H1 (cell line): ENCODE results near the gene HADHA. TPM values are rescaled to one million over a fixed set of nuclear protein-coding genes. Genes with fewer than 3 reads are reported as not detected.
A peak's percentile ranks its signal among the peaks of the same experiment; 100 is the strongest.

ENCODE experiments used
- ATF3 ChIP-seq: IDR thresholded peaks from 2 replicates; pipeline ENCODE4 v1.6.1; 2011; ENCODE audit warnings: low read depth, mild to moderate bottlenecking, low read length; ENCODE audit not compliant: insufficient read depth
- BACH1 ChIP-seq: IDR thresholded peaks from 2 replicates; pipeline ENCODE4 v1.6.1; 2012; ENCODE audit warnings: low read length, improper control_type of control experiment
- BCL11A ChIP-seq, 2 experiments: IDR thresholded peaks; one replicate each; pipeline ENCODE4 v1.6.1; 2011; ENCODE audit warnings: low read depth in 2 of 2, low read length in 2 of 2, mild to moderate bottlenecking in 2 of 2
- CBX5 ChIP-seq: fragments of 300-800, 300-1000 bp; sonication (generic); IDR thresholded peaks from 2 replicates; pipeline ENCODE4 v1.7.1; 2016; ENCODE audit warnings: antibody characterized with exemption, low read length, low read depth
- E2F6 ChIP-seq: IDR thresholded peaks from 2 replicates; pipeline ENCODE4 v1.6.1; 2012; ENCODE audit warnings: inconsistent platforms
- EP300 ChIP-seq, 2 experiments: IDR thresholded peaks; 1 replicate in 1 of 2; 2 replicates in 1 of 2; pipeline ENCODE4 v1.6.1; 2011 to 2012; ENCODE audit warnings: low read depth in 2 of 2, low read length in 2 of 2, mild to moderate bottlenecking in 2 of 2, borderline replicate concordance in 1 of 2, inconsistent platforms in 1 of 2, moderate library complexity in 1 of 2
- EZH2 ChIP-seq: fragments of 200-600 bp; sonication (generic); IDR thresholded peaks from 2 replicates; pipeline ENCODE4 v1.7.1; 2012; ENCODE audit warnings: low read depth, mild to moderate bottlenecking, moderate library complexity, low read length, inconsistent platforms; ENCODE audit not compliant: severe bottlenecking
- GTF2F1 ChIP-seq: IDR thresholded peaks from 2 replicates; pipeline ENCODE4 v1.6.1; 2012; ENCODE audit warnings: low read depth, low read length, improper control_type of control experiment, borderline replicate concordance
- HDAC2 ChIP-seq, 2 experiments: fragments of 300-600 bp in 1 of 2; sonication (generic) in 1 of 2; IDR thresholded peaks; 2 replicates each; pipeline ENCODE4 v1.6.1; 2011 to 2012; ENCODE audit warnings: low read depth in 2 of 2, low read length in 2 of 2, mild to moderate bottlenecking in 2 of 2, moderate library complexity in 2 of 2, borderline replicate concordance in 1 of 2, inconsistent platforms in 1 of 2
- JUND ChIP-seq: IDR thresholded peaks from 2 replicates; pipeline ENCODE4 v1.6.1; 2011; ENCODE audit warnings: mild to moderate bottlenecking, improper control_type of control experiment, low read length
- MAX ChIP-seq: IDR thresholded peaks from 2 replicates; pipeline ENCODE4 v1.6.1; 2012; ENCODE audit warnings: inconsistent platforms
- RNF2 ChIP-seq: fragments of 200-900, 300-1000 bp; sonication (generic); IDR thresholded peaks from 2 replicates; pipeline ENCODE4 v1.7.1; 2016; ENCODE audit warnings: borderline replicate concordance, low read depth, mild to moderate bottlenecking, antibody characterized with exemption, low read length; ENCODE audit not compliant: poor library complexity, severe bottlenecking; ENCODE audit errors: missing control alignments
- SIX5 ChIP-seq: IDR thresholded peaks from 2 replicates; pipeline ENCODE4 v1.6.1; 2011; ENCODE audit warnings: mild to moderate bottlenecking, low read depth, low read length
- SRF ChIP-seq: IDR thresholded peaks from 2 replicates; pipeline ENCODE4 v1.6.1; 2011; ENCODE audit warnings: mild to moderate bottlenecking, low read depth, low read length, moderate library complexity
- TAF7 ChIP-seq: optimal IDR thresholded peaks from 2 replicates; pipeline ENCODE3; 2011; ENCODE audit warnings: low read depth, mild to moderate bottlenecking, inconsistent platforms, low read length, moderate library complexity, borderline replicate concordance
- polyA plus RNA-seq, 7 experiments: library from polyadenylated mRNA; depleted of rRNA in 3 of 7; stranded (reverse) in 5 of 7; unstranded in 2 of 7; fragments of >200 nt in 5 of 7; fragments of 200-250 nt in 2 of 7; gene quantifications; 1 replicate in 5 of 7; 2 replicates in 1 of 7; 4 replicates in 1 of 7; pipeline versions ENCODE4 v1.2.1 to v1.2.3, GENCODE V29; 2011 to 2013; ENCODE audit warnings: missing spikeins in 2 of 7, mixed read lengths in 2 of 7
- total RNA-seq: library from RNA; stranded (reverse); fragmentation: NEBNext Ultra II Directional; extraction: Animal tissue kit (Norgen Biotek cat#: 25700); gene quantifications from 2 replicates; pipeline ENCODE4 v1.2.1, GENCODE V29; 2021

The HADHA gene
- total and polyA plus RNA-seq, 2 of the 8 experiments (the other 6 are each of a cell fraction or from before 2014, with no cell fraction given): 64.6 to 131 TPM

GRCh38 chr2:26244309-26245230, at the start of gene HADHA, which contains the start of gene HADHB (continued):
- peak; percentile 61 for TF ChIP-seq TAF7
- no peak for TF ChIP-seq SIX5
- TF ChIP-seq JUND: no peak
- no peak for TF ChIP-seq RNF2
- no peak for TF ChIP-seq BACH1
- TF ChIP-seq GTF2F1: peak; percentile 64; the same call in 1 of the 2 replicates
- TF ChIP-seq EP300 (IDR thresholded peaks at IDR 0.05; ENCODE audit: borderline replicate concordance in 1 of 2, low read depth in 2 of 2, low read length in 2 of 2): no peak
- TF ChIP-seq CBX5: no peak
- no peak for TF ChIP-seq ATF3
- TF ChIP-seq HDAC2 (IDR thresholded peaks at IDR 0.05; ENCODE audit: borderline replicate concordance in 1 of 2, low read depth in 2 of 2, low read length in 2 of 2): no peak; a peak in 1 of 4 replicates
- TF ChIP-seq MAX: no peak; the same call in 1 of the 2 replicates
- no peak for TF ChIP-seq E2F6
- no peak for TF ChIP-seq EZH2
- no peak for TF ChIP-seq BCL11A (IDR thresholded peaks at IDR 0.05; ENCODE audit: low read depth in 2 of 2, low read length in 2 of 2)
- TF ChIP-seq SRF: no peak
